A673 (cell line): Measurements from ENCODE around the gene NUB1.

Experiments
- CTCF ChIP-seq: fragments of 300-800, 200-600 bp; sonication (generic); conservative IDR thresholded peaks from 2 replicates; pipeline ENCODE4 v1.5.1; 2017; ENCODE audit warnings: low read depth, mild to moderate bottlenecking, antibody characterized with exemption, low read length, moderate library complexity, mixed read lengths
- EZH2 ChIP-seq: fragments of 200-600 bp; sonication (generic); IDR thresholded peaks from 2 replicates; pipeline ENCODE4 v1.6.1; 2017; ENCODE audit warnings: borderline replicate concordance, low read depth, mild to moderate bottlenecking, mixed read lengths, antibody characterized with exemption, low read length; ENCODE audit not compliant: poor library complexity, severe bottlenecking

GRCh38 chr7:151405588-151405987 lies 64.0 kb downstream of the NUB1 start:
- TF ChIP-seq CTCF (no peak), EZH2 (no peak)
